ENCODE measurements around the gene CNTN5. TPM values are rescaled to one million over a fixed set of nuclear protein-coding genes. Genes with fewer than 3 reads are reported as not detected.

Gene CNTN5
- total and polyA plus RNA-seq, 7 donors: under 0.01 to 0.46 TPM; not detected in 5

DNA sequence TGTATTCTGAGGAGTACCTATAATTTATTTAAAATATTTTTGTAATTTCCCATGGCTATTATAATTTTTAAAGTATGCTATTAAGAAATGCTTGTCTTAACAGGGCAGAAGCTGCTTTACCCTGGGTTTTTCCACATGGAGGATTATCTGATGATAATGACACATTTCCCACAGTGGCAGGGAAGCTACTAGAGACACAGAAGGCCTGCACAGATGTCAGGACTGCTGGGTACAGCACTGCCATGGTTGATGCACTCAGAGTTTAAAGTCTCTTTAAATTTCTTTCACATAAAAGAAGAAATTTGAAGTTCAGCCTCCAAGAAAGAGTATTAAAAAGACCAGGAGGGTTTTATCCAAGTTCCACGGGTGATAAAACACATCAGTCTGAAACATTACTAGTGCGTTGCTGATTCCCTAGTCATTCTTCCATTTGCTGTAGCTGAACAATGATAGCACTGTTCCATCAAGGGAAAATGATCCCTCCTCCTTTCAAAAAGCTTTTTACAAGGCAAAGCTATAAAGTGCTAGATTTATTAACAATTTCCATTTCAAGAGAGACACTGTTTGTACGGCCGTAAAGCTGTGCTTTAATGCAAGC lies 363.0 kb downstream of the CNTN5 start:
- H3K9me3 ChIP-seq: no peaks in the 10 kb centered on the region
- ATAC-seq (no peak), DNase-seq (no peak)
- 56 to 72% (median 57%) methylated on average over 4 of the region's 4 CpGs for WGBS, 3 donors
- no peak overlapping the region for H3K4me3 ChIP-seq
- no peaks in the 10 kb centered on the region for H3K36me3 ChIP-seq (ENCODE audit: insufficient read depth in 1 of 2, low read depth in 1 of 2)
- no peaks in the 10 kb centered on the region for H3K4me1 ChIP-seq
- no peak overlapping the region for H3K27ac ChIP-seq
- H3K27me3 ChIP-seq (ENCODE audit: insufficient read depth in 3 of 3, low read length in 2 of 3): no peaks in the 10 kb centered on the region
- TF ChIP-seq, protein P1, sequence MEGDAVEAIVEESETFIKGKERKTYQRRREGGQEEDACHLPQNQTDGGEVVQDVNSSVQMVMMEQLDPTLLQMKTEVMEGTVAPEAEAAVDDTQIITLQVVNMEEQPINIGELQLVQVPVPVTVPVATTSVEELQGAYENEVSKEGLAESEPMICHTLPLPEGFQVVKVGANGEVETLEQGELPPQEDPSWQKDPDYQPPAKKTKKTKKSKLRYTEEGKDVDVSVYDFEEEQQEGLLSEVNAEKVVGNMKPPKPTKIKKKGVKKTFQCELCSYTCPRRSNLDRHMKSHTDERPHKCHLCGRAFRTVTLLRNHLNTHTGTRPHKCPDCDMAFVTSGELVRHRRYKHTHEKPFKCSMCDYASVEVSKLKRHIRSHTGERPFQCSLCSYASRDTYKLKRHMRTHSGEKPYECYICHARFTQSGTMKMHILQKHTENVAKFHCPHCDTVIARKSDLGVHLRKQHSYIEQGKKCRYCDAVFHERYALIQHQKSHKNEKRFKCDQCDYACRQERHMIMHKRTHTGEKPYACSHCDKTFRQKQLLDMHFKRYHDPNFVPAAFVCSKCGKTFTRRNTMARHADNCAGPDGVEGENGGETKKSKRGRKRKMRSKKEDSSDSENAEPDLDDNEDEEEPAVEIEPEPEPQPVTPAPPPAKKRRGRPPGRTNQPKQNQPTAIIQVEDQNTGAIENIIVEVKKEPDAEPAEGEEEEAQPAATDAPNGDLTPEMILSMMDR (IDR thresholded peaks at IDR 0.05): no peak
- intact Hi-C loops (cut with DNase I): no loop called here

DNA sequence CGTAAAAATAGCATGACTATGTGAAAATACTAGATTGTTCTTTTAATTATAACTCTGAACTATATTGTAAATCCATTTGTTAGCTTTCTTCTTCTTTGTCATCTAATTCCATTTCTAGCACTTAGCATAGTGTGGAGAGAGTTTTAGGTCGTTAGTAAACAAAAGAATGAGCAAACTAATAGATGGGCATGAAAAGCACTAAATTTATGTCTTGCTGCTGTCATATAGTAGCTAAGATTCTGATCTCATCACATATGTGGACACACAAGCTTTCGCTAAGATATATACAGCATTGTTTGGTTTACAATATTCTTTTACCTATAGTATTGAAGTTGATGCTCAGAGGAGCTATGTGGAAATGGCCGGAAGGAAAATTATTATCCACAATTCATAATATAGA lies 370.5 kb downstream of the CNTN5 start:
- Histone ChIP-seq H3K27ac (no peak overlapping the region), H3K36me3 (ENCODE audit: insufficient read depth in 1 of 2, low read depth in 1 of 2) (no peaks in the 10 kb centered on the region), H3K9me3 (no peaks in the 10 kb centered on the region), H3K27me3 (ENCODE audit: insufficient read depth in 3 of 3, low read length in 2 of 3) (no peaks in the 10 kb centered on the region), H3K4me3 (no peak overlapping the region), H3K4me1 (no peaks in the 10 kb centered on the region)
- 75 to 79% (median 76%) methylated on average over 4 of the region's 4 CpGs for WGBS, 3 donors
- DNase-seq: no peak
- TF ChIP-seq, protein P1 (IDR thresholded peaks at IDR 0.05): no peak
- intact Hi-C loops (cut with DNase I): no loop called here
- ATAC-seq: no peak

DNA sequence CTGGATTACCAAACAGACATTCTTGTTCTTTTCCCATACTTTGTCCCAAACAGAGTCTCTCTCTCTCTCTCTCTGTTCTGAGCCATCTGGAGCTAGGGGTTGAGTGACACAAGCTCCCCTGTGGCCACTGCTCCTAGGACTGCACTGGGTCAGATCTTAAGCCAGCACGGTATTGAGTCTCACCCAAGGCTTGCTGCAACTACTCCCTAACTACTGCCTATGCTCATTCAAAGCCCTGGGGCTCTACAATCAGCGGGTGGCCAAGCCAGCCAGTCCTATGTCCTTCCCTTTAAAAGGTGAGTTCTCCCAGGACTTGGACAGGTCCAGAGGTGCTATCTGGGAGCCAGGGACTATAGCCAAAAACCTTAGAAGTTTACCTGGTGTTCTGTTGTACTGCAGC lies 385.6 kb downstream of the CNTN5 start:
- no peaks in the 10 kb centered on the region for H3K36me3 ChIP-seq (ENCODE audit: insufficient read depth in 1 of 2, low read depth in 1 of 2)
- intact Hi-C loops (cut with DNase I): no loop called here
- H3K4me1 ChIP-seq: peaks cover 5% of the 10 kb centered on the region
- 73 to 77% (median 74%) methylated on average over 2 of the region's 2 CpGs for WGBS, 3 donors
- TF ChIP-seq, protein P1 (IDR thresholded peaks at IDR 0.05): no peak
- no peak overlapping the region for H3K27ac ChIP-seq
- H3K4me3 ChIP-seq: no peak overlapping the region
- DNase-seq (no peak), ATAC-seq (no peak)
- H3K27me3 ChIP-seq (ENCODE audit: insufficient read depth in 3 of 3, low read length in 2 of 3): no peaks in the 10 kb centered on the region
- no peaks in the 10 kb centered on the region for H3K9me3 ChIP-seq

DNA sequence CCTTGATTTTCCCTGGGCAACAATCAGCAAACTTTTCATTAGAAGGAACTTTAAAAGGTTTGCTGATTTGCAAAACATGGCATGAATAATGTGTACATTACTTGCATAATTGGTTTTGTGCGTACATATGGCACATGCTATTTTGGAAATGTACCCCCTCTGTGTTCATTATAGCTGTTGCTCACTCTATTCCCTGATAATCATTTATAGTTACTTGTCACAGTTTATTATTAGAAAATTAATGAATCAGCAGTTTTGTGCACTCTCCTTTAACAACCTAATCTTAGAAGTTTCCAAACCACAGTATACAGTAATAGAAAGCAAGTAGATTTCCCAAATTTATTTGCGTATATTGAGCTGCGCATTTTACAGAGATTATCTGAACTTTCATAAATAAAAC lies 389.9 kb downstream of the CNTN5 start:
- H3K27ac ChIP-seq: no peak overlapping the region
- DNase-seq: no peak
- H3K36me3 ChIP-seq (ENCODE audit: insufficient read depth in 1 of 2, low read depth in 1 of 2): no peaks in the 10 kb centered on the region
- H3K4me1 ChIP-seq: peaks cover 5% of the 10 kb centered on the region
- TF ChIP-seq, protein P1 (IDR thresholded peaks at IDR 0.05): no peak
- intact Hi-C loops (cut with DNase I): loop anchor here in 1 of 2 donors (10.0 kb wide), 1 partner anchor 56 kb away; no protein-coding TSS in a partner anchor
- H3K9me3 ChIP-seq: no peaks in the 10 kb centered on the region
- no peak overlapping the region for H3K4me3 ChIP-seq
- no peaks in the 10 kb centered on the region for H3K27me3 ChIP-seq (ENCODE audit: insufficient read depth in 3 of 3, low read length in 2 of 3)
- WGBS, 3 donors: 75 to 88% (median 77%) methylated on average over 3 of the region's 3 CpGs
- ATAC-seq: peak in 3 of 4 donors; percentile 55 to 69 (median 66)

Data from psoas muscle (tissue), 8 donors.